Keratinocyte (primary cell): Measurements from ENCODE around the gene ELF5.

ENCODE experiments used
- CTCF ChIP-seq, 3 experiments: IDR thresholded peaks in 1 of 3; conservative IDR thresholded peaks in 1 of 3; optimal IDR thresholded peaks in 1 of 3; 2 replicates in 2 of 3; 3 replicates in 1 of 3; pipeline versions ENCODE3 to v1.5.1; 2011; ENCODE audit warnings: low read length in 3 of 3, mild to moderate bottlenecking in 3 of 3, moderate library complexity in 2 of 3, control low read depth in 1 of 3, inconsistent platforms in 1 of 3; ENCODE audit not compliant: insufficient read depth in 2 of 3; ENCODE audit errors: extremely low read depth in 1 of 3
- EZH2 ChIP-seq: IDR thresholded peaks from one replicate; pipeline ENCODE4 v1.6.1; 2012; ENCODE audit warnings: inconsistent platforms, mild to moderate bottlenecking, low read length, moderate library complexity

- no peak for TF ChIP-seq CTCF (optimal IDR thresholded peaks at IDR 0.05 in 1 of 3, IDR thresholded peaks at IDR 0.05 in 1 of 3, conservative IDR thresholded peaks at IDR 0.05 in 1 of 3; ENCODE audit: extremely low read depth in 1 of 3, insufficient read depth in 2 of 3, low read length in 3 of 3)
- no peak for TF ChIP-seq EZH2
Observed at GRCh38 chr11:34507156-34507555, 6.4 kb downstream of the ELF5 start.
